HepG2 (cell line): ENCODE data around the gene FCHO2.

Experiments
- ETV5 ChIP-seq: IDR thresholded peaks from 2 replicates; pipeline ENCODE4 v1.6.1; 2018; ENCODE audit warnings: missing biosample characterization, missing genetic modification reagents, inconsistent platforms, borderline replicate concordance
- HBP1 ChIP-seq: IDR thresholded peaks from 2 replicates; pipeline ENCODE4 v1.6.1; 2016; ENCODE audit warnings: low read depth, control low read depth
- POLR2A ChIP-seq, 2 experiments: IDR thresholded peaks; 2 replicates each; pipeline ENCODE4 v1.6.1; 2011; ENCODE audit warnings: low read depth in 2 of 2, low read length in 2 of 2, mild to moderate bottlenecking in 1 of 2, moderate library complexity in 1 of 2; ENCODE audit not compliant: insufficient read depth in 1 of 2
- REST ChIP-seq, 2 experiments: IDR thresholded peaks; 2 replicates each; pipeline ENCODE4 v1.6.1; 2011 to 2012; ENCODE audit warnings: low read length in 2 of 2, borderline replicate concordance in 1 of 2, low read depth in 1 of 2, mild to moderate bottlenecking in 1 of 2, moderate library complexity in 1 of 2
- RNF2 ChIP-seq: fragments of 450-650 bp; conservative IDR thresholded peaks from 2 replicates; pipeline ENCODE4 v1.6.1; 2016; ENCODE audit warnings: low read depth
- TAF1 ChIP-seq: sonication (generic); formaldehyde crosslinking; IDR thresholded peaks from 2 replicates; pipeline ENCODE4 v1.4.0; 2020; ENCODE audit warnings: missing genetic modification reagents
- THAP7 ChIP-seq: sonication (generic); formaldehyde crosslinking; IDR thresholded peaks from 2 replicates; pipeline ENCODE4 v1.8.1; 2023; ENCODE audit warnings: mild to moderate bottlenecking, missing genetic modification reagents
- ZNF253 ChIP-seq: sonication (generic); formaldehyde crosslinking; IDR thresholded peaks from 2 replicates; pipeline ENCODE4 v1.8.0; 2022; ENCODE audit warnings: mild to moderate bottlenecking, missing genetic modification reagents, borderline replicate concordance
- ZNF446 ChIP-seq: sonication (generic); formaldehyde crosslinking; IDR thresholded peaks from 2 replicates; pipeline ENCODE4 v1.5.0; 2020; ENCODE audit warnings: mild to moderate bottlenecking, missing genetic modification reagents

DNA sequence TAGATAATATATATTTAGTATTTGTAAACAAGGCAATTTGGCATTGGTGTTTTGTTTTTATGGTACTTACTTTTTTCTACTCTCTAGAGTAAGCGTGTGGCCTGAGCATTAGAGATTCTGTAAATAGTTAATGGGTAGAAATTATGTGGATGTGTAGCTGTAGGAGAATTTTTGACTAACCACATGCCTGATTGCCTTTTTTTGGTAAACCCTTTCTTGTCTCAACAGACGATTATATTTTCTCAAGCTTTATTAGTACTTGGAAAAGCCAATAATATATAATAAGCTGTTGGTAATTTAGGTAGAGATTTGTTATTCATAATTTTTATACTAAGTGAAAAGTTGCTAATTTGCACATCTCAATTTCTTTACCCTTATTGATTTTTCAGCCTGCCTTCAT, 76.8 kb downstream of the FCHO2 start:
- TF ChIP-seq ZNF446 (CRISPR knock-in tag): no peak
- TF ChIP-seq POLR2A (IDR thresholded peaks at IDR 0.05; ENCODE audit: insufficient read depth in 1 of 2, low read depth in 2 of 2, low read length in 2 of 2): no peak
- no peak for TF ChIP-seq TAF1
- no peak for TF ChIP-seq THAP7
- TF ChIP-seq ZNF253: no peak
- TF ChIP-seq REST (IDR thresholded peaks at IDR 0.05; ENCODE audit: borderline replicate concordance in 1 of 2, low read depth in 1 of 2, low read length in 2 of 2): no peak
- no peak for TF ChIP-seq HBP1 (CRISPR knock-in tag)
- no peak for TF ChIP-seq RNF2
- no peak for TF ChIP-seq ETV5 (CRISPR knock-in tag)
